AG04449 (cell line): ENCODE data around the gene PTPRQ.
A peak's percentile ranks its signal among the peaks of the same experiment; 100 is the strongest.

ENCODE experiments used
- CTCF ChIA-PET: fragments of 350-600 bp; formaldehyde crosslinking; extraction: SDS; loops from one replicate; lab custom pipeline; 2021; ENCODE audit warnings: antibody characterized with exemption; lab: Yijun Ruan, JAX
- POLR2A ChIA-PET: fragments of 400-600, 350-600 bp; formaldehyde crosslinking; extraction: SDS; loops from one replicate; lab custom pipeline; 2020; ENCODE audit warnings: antibody characterized with exemption, inconsistent platforms; lab: Yijun Ruan, JAX
- DNase-seq: peaks from one replicate; pipeline ENCODE4 v3.0.0-alpha.2; 2010; ENCODE audit warnings: low read depth, low spot score
- H3K4me3 ChIP-seq: 2 replicates; pipeline ENCODE4 v1.5.1; 2011; ENCODE audit warnings: low read depth, mild to moderate bottlenecking, control low read depth, low read length
- CTCF ChIP-seq: IDR thresholded peaks from one replicate; pipeline ENCODE4 v1.5.1; 2011; ENCODE audit warnings: mild to moderate bottlenecking, moderate library complexity, low read length, control low read depth, inconsistent platforms; ENCODE audit not compliant: insufficient read depth; ENCODE audit errors: missing control alignments

The PTPRQ gene

GRCh38 chr12:80513211-80513610, 69.2 kb downstream of the PTPRQ start:
- CTCF ChIA-PET = no interaction called here
- TF ChIP-seq CTCF = no peak
- no peak for DNase-seq
- POLR2A ChIA-PET = no interaction called here
- no peak overlapping the region for H3K4me3 ChIP-seq

GRCh38 chr12:80517655-80518054, 73.6 kb downstream of the PTPRQ start:
- no peak overlapping the region for H3K4me3 ChIP-seq
- ChIA-PET CTCF (no interaction called here), POLR2A (no interaction called here)
- TF ChIP-seq CTCF = no peak
- no peak for DNase-seq

- H3K4me3 ChIP-seq = no peak overlapping the region
- POLR2A ChIA-PET = no interaction called here
- CTCF ChIA-PET = interaction anchor here (1.2 to 1.5 kb wide), 2 partner anchors 18 to 20 kb away, joined by 3 to 5 read pairs; no protein-coding TSS in a partner anchor
- no peak for TF ChIP-seq CTCF
- DNase-seq = no peak
These were observed 87.6 kb downstream of the PTPRQ start for GRCh38 chr12:80531646-80532045.

GRCh38 chr12:80539029-80539428, 95.0 kb downstream of the PTPRQ start:
- H3K4me3 ChIP-seq = no peak overlapping the region
- DNase-seq = no peak
- TF ChIP-seq CTCF = no peak
- ChIA-PET POLR2A (no interaction called here), CTCF (no interaction called here)

GRCh38 chr12:80549298-80549697, 105.3 kb downstream of the PTPRQ start:
- no peak for DNase-seq
- no peak for TF ChIP-seq CTCF
- POLR2A ChIA-PET = no interaction called here
- CTCF ChIA-PET = interaction anchor here (1.0 kb wide), 1 partner anchor 17 kb away, joined by 3 read pairs; no protein-coding TSS in a partner anchor
- no peak overlapping the region for H3K4me3 ChIP-seq

- peak; percentile 89 for DNase-seq
- POLR2A ChIA-PET = interaction anchor here (1.0 kb wide), 1 partner anchor 31 kb away, joined by 5 read pairs; no protein-coding TSS in a partner anchor
- H3K4me3 ChIP-seq = no peak overlapping the region
- CTCF ChIA-PET = interaction anchor here (0.7 to 1.4 kb wide), 4 partner anchors 14 to 284 kb away, joined by 3 to 5 read pairs (median 3); no protein-coding TSS in a partner anchor
- no peak for TF ChIP-seq CTCF
These were observed 107.9 kb downstream of the PTPRQ start for GRCh38 chr12:80551897-80552296.
